B cell (primary cell): ENCODE data around the gene CCDC39. TPM values are rescaled to one million over a fixed set of nuclear protein-coding genes. Genes with fewer than 3 reads are reported as not detected.

Experiments
- ATAC-seq: fragments of 200-7000 bp; cut with Tn5 transposase; one replicate; pipeline ENCODE4 v1.10.0; 2021; ENCODE audit warnings: low read depth, mild to moderate bottlenecking, moderate number of reproducible peaks, moderate library complexity
- CTCF ChIA-PET: fragments of 350-600 bp; sonication (Branson Sonifier 250); formaldehyde crosslinking; loops from one replicate; lab custom pipeline; 2021; ENCODE audit warnings: antibody characterized with exemption, inconsistent platforms; lab: Charles Lee
- POLR2A ChIA-PET: fragments of 350-600 bp; sonication (Branson Sonifier 250); formaldehyde crosslinking; loops from one replicate; lab custom pipeline; 2021; ENCODE audit warnings: antibody characterized with exemption; lab: Charles Lee
- DNase-seq: peaks from one replicate; pipeline ENCODE4 v3.0.0; 2013
- H2AFZ ChIP-seq: 2 replicates; pipeline ENCODE4 v1.6.1; 2012; ENCODE audit warnings: mild to moderate bottlenecking, low read depth, low read length; ENCODE audit not compliant: insufficient read depth, poor library complexity, severe bottlenecking
- H3K27ac ChIP-seq, 2 donors: 1 replicate in 1 of 2; 2 replicates in 1 of 2; pipeline ENCODE4 v1.5.1; 2012 to 2013; ENCODE audit warnings: low read length in 2 of 2, mild to moderate bottlenecking in 2 of 2, moderate library complexity in 1 of 2
- H3K27me3 ChIP-seq, 4 experiments: fragments of 200-600 bp in 1 of 4; sonication (generic) in 1 of 4; replicated peaks in 1 of 4; 1 replicate in 2 of 4; 2 replicates in 2 of 4; pipeline versions ENCODE4 v1.6.1 to v1.7.0; 2013 to 2016; ENCODE audit warnings: low read length in 3 of 4, mild to moderate bottlenecking in 2 of 4, mixed read lengths in 1 of 4, moderate library complexity in 1 of 4; ENCODE audit not compliant: insufficient read depth in 4 of 4, control insufficient read depth in 3 of 4; ENCODE audit errors: control extremely low read depth in 1 of 4
- H3K36me3 ChIP-seq, 2 experiments: replicated peaks in 1 of 2; 1 replicate in 1 of 2; 2 replicates in 1 of 2; pipeline versions ENCODE4 v1.6.1 to v1.7.1; 2013; ENCODE audit warnings: low read length in 1 of 2; ENCODE audit not compliant: insufficient read depth in 2 of 2, control insufficient read depth in 1 of 2; ENCODE audit errors: control extremely low read depth in 1 of 2, extremely low read depth in 1 of 2
- H3K4me1 ChIP-seq, 2 donors: fragments of 200-600 bp in 1 of 2; sonication (generic) in 1 of 2; 1 replicate in 1 of 2; 2 replicates in 1 of 2; pipeline versions ENCODE4 v1.5.1 to v1.6.1; 2013 to 2017; ENCODE audit warnings: low read length in 2 of 2; ENCODE audit not compliant: control insufficient read depth in 2 of 2, insufficient read depth in 2 of 2
- H3K4me2 ChIP-seq: replicated peaks from 2 replicates; pipeline ENCODE3; 2012; ENCODE audit warnings: mild to moderate bottlenecking, low read depth, low read length; ENCODE audit not compliant: poor library complexity, severe bottlenecking
- H3K4me3 ChIP-seq, 5 experiments: fragments of 200-600 bp in 1 of 5; sonication (generic) in 1 of 5; 1 replicate in 3 of 5; 2 replicates in 2 of 5; pipeline versions ENCODE4 v1.5.1 to v1.7.0; 2011 to 2016; ENCODE audit warnings: low read length in 4 of 5, mild to moderate bottlenecking in 4 of 5, low read depth in 2 of 5, control low read depth in 1 of 5, moderate library complexity in 1 of 5; ENCODE audit not compliant: insufficient read depth in 1 of 5; ENCODE audit errors: control extremely low read depth in 1 of 5, extremely low read depth in 1 of 5
- H3K79me2 ChIP-seq: fragments of 200-600 bp; sonication (generic); one replicate; pipeline ENCODE4 v1.6.0; 2016; ENCODE audit warnings: low read length; ENCODE audit not compliant: control insufficient read depth, insufficient read depth
- H3K9ac ChIP-seq: fragments of 200-600 bp; sonication (generic); 2 replicates; pipeline ENCODE4 v1.6.1; 2017; ENCODE audit warnings: mild to moderate bottlenecking, low read length, moderate library complexity
- H3K9me3 ChIP-seq, 3 donors: one replicate each; pipeline versions ENCODE4 v1.6.1 to v1.7.1; 2013; ENCODE audit warnings: low read length in 2 of 3; ENCODE audit not compliant: control insufficient read depth in 2 of 3, insufficient read depth in 1 of 3; ENCODE audit errors: control extremely low read depth in 1 of 3
- H4K20me1 ChIP-seq: 2 replicates; pipeline ENCODE4 v1.6.0; 2012; ENCODE audit warnings: mild to moderate bottlenecking, low read length; ENCODE audit not compliant: insufficient read depth, control insufficient read depth, poor library complexity, severe bottlenecking
- H3K27ac Mint-ChIP-seq: one replicate; pipeline ENCODE4 v1.8.0; 2021; ENCODE audit warnings: mixed read lengths
- H3K27me3 Mint-ChIP-seq: one replicate; pipeline ENCODE4 v1.8.0; 2021; ENCODE audit warnings: mixed read lengths
- H3K4me1 Mint-ChIP-seq: one replicate; pipeline ENCODE4 v1.8.0; 2021; ENCODE audit warnings: mixed read lengths
- H3K4me3 Mint-ChIP-seq: one replicate; pipeline ENCODE4 v1.8.0; 2021; ENCODE audit warnings: mixed read lengths
- H3K9me3 Mint-ChIP-seq: one replicate; pipeline ENCODE4 v1.8.0; 2022; ENCODE audit warnings: mixed read lengths; ENCODE audit not compliant: insufficient read depth
- EZH2 ChIP-seq: IDR thresholded peaks from 2 replicates; pipeline ENCODE4 v1.6.1; 2012; ENCODE audit warnings: borderline replicate concordance, low read depth, mild to moderate bottlenecking, moderate library complexity, low read length; ENCODE audit not compliant: insufficient read depth, poor library complexity, severe bottlenecking
- WGBS: methylation state at CpG from one replicate; pipeline ENCODE4 v1.1.5; 2013; ENCODE audit warnings: missing lambda C conversion rate; ENCODE audit not compliant: insufficient coverage; 5-methylcytosine and 5-hydroxymethylcytosine counted together
- intact Hi-C: fragments of 100-400 bp; cut with micrococcal nuclease; formaldehyde crosslinking; loops from one replicate; pipeline ENCODE4 v1.10.0; 2022
- polyA plus RNA-seq: library from polyadenylated mRNA; depleted of rRNA; stranded (reverse); fragments of >200 nt; gene quantifications from 2 replicates; pipeline ENCODE4 v1.2.3, GENCODE V29; 2012
- total RNA-seq, 2 donors: library from RNA; stranded (reverse); fragments of 120-200 nt in 1 of 2; gene quantifications; 1 replicate in 1 of 2; 2 replicates in 1 of 2; pipeline versions ENCODE4 v1.2.3 to v1.2.4, GENCODE V29; 2013 to 2022
- TF ChIP-seq, protein P1 (sequence below): fragments of 200-600 bp; IDR thresholded peaks from one replicate; pipeline ENCODE4 v1.8.0; 2022; ENCODE audit warnings: antibody characterized with exemption, mild to moderate bottlenecking

Gene CCDC39
- total and polyA plus RNA-seq, 2 donors (not counting 1 experiment from before 2014, with no cell fraction given), result not detected

GRCh38 chr3:180630371-180630770 lies 48.9 kb downstream of the CCDC39 start:
- Histone ChIP-seq H3K9me3 (peaks cover 0 to 4% (median 0%) of the 10 kb centered on the region in 3 donors), H3K79me2 (no peaks in the 10 kb centered on the region), H3K4me1 (no peaks in the 10 kb centered on the region), H3K36me3 (no peaks in the 10 kb centered on the region), H3K4me3 (no peak overlapping the region), H4K20me1 (no peaks in the 10 kb centered on the region), H2AFZ (no peak overlapping the region), H3K9ac (no peak overlapping the region), H3K27ac (no peak overlapping the region), H3K27me3 (peaks cover 0 to 9% (median 3%) of the 10 kb centered on the region in 4 experiments), H3K4me2 (no peak overlapping the region)
- no peaks in the 10 kb centered on the region for H3K4me1 Mint-ChIP-seq
- ChIA-PET POLR2A (no interaction called here), CTCF (no interaction called here)
- H3K27ac Mint-ChIP-seq, result no peak overlapping the region
- H3K4me3 Mint-ChIP-seq, result no peak overlapping the region
- DNase-seq (no peak), ATAC-seq (no peak)
- no peaks in the 10 kb centered on the region for H3K9me3 Mint-ChIP-seq
- H3K27me3 Mint-ChIP-seq, result peaks cover 28% of the 10 kb centered on the region
- intact Hi-C loops, result no loop called here
- TF ChIP-seq, protein P1, sequence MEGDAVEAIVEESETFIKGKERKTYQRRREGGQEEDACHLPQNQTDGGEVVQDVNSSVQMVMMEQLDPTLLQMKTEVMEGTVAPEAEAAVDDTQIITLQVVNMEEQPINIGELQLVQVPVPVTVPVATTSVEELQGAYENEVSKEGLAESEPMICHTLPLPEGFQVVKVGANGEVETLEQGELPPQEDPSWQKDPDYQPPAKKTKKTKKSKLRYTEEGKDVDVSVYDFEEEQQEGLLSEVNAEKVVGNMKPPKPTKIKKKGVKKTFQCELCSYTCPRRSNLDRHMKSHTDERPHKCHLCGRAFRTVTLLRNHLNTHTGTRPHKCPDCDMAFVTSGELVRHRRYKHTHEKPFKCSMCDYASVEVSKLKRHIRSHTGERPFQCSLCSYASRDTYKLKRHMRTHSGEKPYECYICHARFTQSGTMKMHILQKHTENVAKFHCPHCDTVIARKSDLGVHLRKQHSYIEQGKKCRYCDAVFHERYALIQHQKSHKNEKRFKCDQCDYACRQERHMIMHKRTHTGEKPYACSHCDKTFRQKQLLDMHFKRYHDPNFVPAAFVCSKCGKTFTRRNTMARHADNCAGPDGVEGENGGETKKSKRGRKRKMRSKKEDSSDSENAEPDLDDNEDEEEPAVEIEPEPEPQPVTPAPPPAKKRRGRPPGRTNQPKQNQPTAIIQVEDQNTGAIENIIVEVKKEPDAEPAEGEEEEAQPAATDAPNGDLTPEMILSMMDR, result no peak
- TF ChIP-seq EZH2, result no peak

- no peak overlapping the region for H3K27ac ChIP-seq
- no peak for ATAC-seq
Measured at GRCh38 chr3:180626844-180627243, 52.4 kb downstream of the CCDC39 start.

More at GRCh38 chr3:180626844-180627243, 52.4 kb downstream of the CCDC39 start:
- H3K9me3 ChIP-seq, result peaks cover 0 to 4% (median 0%) of the 10 kb centered on the region in 3 donors
- ChIA-PET CTCF (no interaction called here), POLR2A (no interaction called here)
- H3K27me3 ChIP-seq, result peaks cover 0 to 2% (median 0%) of the 10 kb centered on the region in 4 experiments
- WGBS, result no CpG with 5 or more reads among the region's 2 CpGs
- TF ChIP-seq, protein P1, result no peak
- TF ChIP-seq EZH2, result no peak
- Mint-ChIP-seq H3K4me1 (peaks cover 4% of the 10 kb centered on the region), H3K27ac (no peak overlapping the region), H3K9me3 (peaks cover 3% of the 10 kb centered on the region), H3K27me3 (no peaks in the 10 kb centered on the region), H3K4me3 (no peak overlapping the region)
- H3K79me2 ChIP-seq, result no peaks in the 10 kb centered on the region
- H3K4me1 ChIP-seq, result no peaks in the 10 kb centered on the region
- H4K20me1 ChIP-seq, result no peaks in the 10 kb centered on the region
- H2AFZ ChIP-seq, result no peak overlapping the region
- no peak overlapping the region for H3K4me2 ChIP-seq
- no peaks in the 10 kb centered on the region for H3K36me3 ChIP-seq
- no peak overlapping the region for H3K9ac ChIP-seq
- DNase-seq, result no peak
- intact Hi-C loops, result no loop called here
- H3K4me3 ChIP-seq, result no peak overlapping the region
